ENCODE data around the gene PALB2.
"Not testable (repeated sequence)": the region's sequence is repeated elsewhere in the genome, so short reads cannot be mapped to it uniquely, and the experiment has no call there.

Gene PALB2

DNA sequence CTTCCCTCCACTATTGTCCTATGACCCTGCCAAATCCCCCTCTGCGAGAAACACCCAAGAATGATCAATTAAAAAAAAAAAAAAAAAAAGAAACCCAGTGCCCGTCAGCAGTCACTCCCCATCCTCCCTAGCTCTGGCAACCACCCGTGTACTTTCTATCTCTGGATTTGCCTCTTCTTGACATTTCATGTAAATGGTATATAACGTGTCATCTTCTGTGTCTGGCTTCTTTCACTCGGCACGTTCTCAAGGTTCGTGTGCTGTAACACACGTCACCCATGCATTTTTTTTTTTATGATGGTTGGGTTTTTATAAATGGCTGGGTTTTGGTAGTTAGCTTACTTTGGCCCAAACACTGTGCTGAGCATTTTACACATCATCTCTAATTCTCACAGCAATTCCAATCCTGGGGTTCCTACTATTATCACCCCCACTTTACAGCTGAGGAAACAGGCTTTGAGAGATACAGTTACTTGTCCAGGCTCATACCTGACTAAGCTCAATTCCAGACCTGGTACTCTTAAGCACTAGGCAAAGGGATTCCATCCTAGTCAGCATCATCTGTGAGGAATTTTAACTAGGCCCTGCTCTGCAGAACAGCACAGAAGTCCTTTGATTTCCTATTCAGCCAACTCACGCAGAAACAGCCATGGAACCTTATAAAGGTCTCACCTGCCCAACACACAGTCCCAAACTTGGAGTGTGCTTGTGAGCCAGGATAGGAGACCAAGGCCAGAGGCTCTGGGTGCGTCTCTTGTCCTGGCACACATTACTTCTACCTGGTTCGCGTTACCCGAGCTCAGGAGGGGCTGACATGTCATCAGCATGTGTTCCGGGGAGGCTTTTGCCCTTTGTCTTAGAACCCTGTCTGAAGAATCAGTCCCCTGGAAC, 56.7 kb downstream of the PALB2 start:
- no peak for DNase-seq (ENCODE audit: low read depth in 2 of 2, low spot score in 1 of 2)

DNA sequence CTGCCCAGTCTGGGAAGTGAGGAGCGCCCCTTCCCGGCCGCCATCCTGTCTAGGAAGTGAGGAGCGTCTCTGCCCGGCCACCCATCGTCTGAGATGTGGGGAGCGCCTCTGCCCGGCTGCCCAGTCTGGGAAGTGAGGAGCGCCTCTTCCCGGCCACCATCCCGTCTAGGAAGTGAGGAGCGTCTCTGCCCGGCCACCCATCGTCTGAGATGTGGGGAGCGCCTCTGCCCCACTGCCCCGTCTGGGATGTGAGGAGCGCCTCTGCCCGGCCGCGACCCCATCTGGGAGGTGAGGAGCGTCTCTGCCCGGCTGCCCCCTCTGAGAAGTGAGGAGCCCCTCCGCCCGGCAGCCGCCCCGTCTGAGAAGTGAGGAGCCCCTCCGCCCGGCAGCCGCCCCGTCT, 57.8 kb downstream of the PALB2 start:
- DNase-seq (ENCODE audit: low read depth in 2 of 2, low spot score in 1 of 2) = not testable (repeated sequence)

- no peak for DNase-seq (ENCODE audit: low read depth in 2 of 2, low spot score in 1 of 2)
Observed at GRCh38 chr16:23581764-23582163, 59.3 kb downstream of the PALB2 start.

GRCh38 chr16:23580391-23580790, 60.7 kb downstream of the PALB2 start:
- DNase-seq (ENCODE audit: low read depth in 2 of 2, low spot score in 1 of 2) = no peak

- no peak for DNase-seq (ENCODE audit: low read depth in 2 of 2, low spot score in 1 of 2)
Observed at GRCh38 chr16:23579371-23579770, 61.7 kb downstream of the PALB2 start.

DNA sequence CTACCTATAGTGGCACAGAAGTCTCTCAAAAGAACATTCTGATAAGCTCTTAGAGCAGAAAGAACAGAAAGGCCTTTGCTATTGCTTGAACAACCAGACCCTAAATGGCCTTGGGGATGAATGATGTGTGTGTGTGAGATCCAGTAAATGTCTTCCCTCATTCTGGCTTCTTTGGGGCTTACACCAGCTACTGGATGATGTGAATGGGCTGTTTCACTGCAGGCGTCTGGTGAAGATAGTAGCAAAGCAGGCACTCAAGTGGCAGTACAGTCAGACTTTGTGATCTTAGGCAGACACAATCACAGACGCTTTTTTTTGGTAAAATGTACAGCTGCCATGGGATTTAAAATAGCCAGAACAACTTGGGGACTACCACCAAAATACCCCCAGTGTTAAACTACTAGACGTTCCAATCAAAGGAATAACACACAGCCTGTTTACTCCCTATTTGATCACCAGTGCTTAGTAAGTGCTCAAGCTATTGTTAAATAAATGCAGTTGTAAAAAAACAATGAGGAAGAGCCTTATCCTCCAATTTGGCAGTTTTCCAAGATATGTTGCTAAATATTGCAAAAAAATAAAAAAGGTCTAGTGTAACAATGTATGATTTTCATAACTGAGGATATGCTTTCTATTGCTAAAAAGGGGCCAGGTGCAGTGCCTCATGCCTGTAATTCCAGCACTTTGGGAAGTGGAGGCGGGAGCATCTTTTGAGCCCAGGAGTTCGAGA, 62.8 kb downstream of the PALB2 start:
- no peak for DNase-seq (ENCODE audit: low read depth in 2 of 2, low spot score in 1 of 2)

- no peak for DNase-seq (ENCODE audit: low read depth in 2 of 2, low spot score in 1 of 2)
Observed at GRCh38 chr16:23577493-23577892, 63.6 kb downstream of the PALB2 start.

DNA sequence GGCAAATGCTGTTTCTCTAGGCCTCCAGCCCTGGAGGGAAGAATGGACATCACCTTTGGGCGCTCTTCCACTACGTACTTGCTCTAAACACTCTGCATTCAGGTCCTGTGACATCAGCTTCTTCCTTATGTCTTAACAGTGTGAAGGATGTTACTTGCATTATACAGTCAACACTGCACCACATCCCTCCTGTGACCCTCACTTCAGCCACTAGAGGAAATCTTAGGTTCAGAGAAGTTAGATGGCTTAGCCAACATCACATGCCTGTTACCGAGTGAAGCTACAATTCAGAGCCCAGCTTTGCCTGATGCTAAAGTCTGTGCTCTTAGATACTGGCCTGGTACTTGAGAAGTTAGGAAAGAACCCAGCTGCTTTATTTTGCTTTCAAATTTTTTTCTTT, 65.3 kb downstream of the PALB2 start:
- no peak for DNase-seq (ENCODE audit: low read depth in 2 of 2, low spot score in 1 of 2)

- no peak for DNase-seq (ENCODE audit: low read depth in 2 of 2, low spot score in 1 of 2)
Observed at GRCh38 chr16:23573817-23574216, 67.3 kb downstream of the PALB2 start.

DNA sequence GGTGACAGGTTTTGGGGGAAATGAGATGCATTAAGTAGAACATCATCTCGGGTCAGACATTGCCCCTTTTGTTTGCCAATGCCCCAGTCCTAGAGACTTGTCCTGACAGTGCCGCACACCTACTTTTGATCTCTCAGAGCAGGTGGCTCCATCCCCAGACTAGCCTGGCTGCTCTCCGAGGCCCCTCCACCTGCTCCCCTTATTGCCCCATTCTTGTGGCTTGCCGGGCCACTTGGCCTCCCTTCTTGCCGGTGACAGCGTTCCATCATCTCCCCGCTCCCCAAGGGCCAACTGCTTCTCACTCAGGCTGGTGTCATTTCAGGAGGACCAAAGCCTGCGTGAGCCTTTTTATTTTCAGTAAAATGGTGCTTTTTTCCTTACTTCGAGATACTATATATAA, 68.7 kb downstream of the PALB2 start:
- DNase-seq (ENCODE audit: low read depth in 2 of 2, low spot score in 1 of 2) = no peak

DNA sequence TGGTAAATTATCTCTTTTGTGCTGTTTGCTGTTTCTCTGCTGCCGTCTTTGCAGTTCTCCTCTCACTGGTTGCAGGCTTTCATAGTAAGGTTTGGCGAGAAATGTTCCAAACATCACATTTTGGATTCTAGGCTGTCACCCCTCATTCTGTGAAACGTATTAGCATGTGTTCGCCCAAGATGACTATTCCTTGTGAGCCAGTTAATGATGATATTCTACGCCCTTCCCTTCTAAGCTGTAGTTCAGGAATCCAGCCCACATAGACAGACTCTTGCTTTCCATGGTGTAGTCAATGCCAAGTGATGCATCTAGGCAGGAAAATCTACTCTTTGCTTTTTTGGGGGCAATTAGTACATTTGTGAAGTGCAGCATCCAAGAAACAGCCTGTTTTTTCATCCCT, 69.2 kb downstream of the PALB2 start:
- DNase-seq (ENCODE audit: low read depth in 2 of 2, low spot score in 1 of 2) = no peak

- DNase-seq (ENCODE audit: low read depth in 2 of 2, low spot score in 1 of 2) = no peak
Observed at GRCh38 chr16:23570992-23571632, 70.0 kb downstream of the PALB2 start.

GRCh38 chr16:23567602-23568001, 73.5 kb downstream of the PALB2 start:
- no peak for DNase-seq (ENCODE audit: low read depth in 2 of 2, low spot score in 1 of 2)

DNA sequence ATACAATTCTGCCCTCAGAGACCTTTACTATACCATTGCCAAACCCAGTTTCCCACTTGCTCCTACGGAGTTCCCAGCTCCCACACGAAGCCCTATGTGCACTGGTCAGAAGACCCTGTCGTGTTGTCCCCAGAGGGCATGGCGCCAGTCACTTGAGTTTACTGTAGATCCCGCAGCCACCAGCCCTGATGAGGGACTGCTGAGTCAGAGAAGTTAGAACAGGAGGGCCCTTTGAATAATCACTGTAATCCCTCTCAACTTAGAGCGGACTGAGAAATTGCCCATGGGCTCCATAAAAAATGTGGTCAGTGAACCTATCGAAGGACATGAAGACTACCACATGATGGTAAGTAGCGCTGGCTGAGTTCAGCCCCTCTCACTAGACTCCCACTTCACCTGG, 74.4 kb downstream of the PALB2 start:
- DNase-seq (ENCODE audit: low read depth in 2 of 2, low spot score in 1 of 2) = no peak

DNA sequence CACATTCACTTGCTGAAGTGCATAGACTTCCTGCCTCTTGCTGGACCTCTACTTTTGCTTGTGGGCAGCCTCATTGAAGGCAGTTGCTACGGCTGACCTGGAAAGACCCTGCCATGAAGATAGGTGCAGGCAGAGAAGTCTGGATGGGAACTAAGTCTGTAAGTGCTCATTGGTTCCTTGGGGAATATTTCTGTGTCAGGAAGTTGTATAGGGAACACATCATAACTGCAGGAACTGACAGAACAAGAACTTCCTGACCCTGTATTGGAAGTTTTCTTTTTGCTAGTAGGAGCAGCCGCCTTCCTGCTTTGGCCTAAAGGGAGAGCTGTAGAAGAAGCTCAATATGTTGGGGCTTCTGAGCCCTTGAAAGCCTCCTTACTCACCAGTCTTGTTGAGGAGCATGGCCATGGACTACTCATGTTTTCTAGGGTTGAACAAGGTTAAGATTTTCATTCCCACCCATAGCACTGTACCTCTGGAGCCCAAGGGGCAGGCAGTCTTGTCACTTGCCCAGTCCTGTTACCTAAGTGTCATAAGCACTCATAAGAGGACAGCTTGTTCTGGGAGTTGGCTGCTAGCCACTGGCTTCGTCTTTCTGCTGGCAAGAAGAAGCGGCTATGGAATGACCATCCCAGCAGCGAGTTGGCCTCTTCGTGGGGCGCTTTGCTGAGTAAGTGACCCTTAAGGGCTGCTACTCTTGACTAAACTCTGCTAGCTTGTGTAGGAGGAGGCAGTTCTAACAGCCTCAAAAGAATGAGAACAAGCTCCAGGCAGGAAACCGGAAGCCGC, 76.3 kb downstream of the PALB2 start:
- no peak for DNase-seq (ENCODE audit: low read depth in 2 of 2, low spot score in 1 of 2)

DNA sequence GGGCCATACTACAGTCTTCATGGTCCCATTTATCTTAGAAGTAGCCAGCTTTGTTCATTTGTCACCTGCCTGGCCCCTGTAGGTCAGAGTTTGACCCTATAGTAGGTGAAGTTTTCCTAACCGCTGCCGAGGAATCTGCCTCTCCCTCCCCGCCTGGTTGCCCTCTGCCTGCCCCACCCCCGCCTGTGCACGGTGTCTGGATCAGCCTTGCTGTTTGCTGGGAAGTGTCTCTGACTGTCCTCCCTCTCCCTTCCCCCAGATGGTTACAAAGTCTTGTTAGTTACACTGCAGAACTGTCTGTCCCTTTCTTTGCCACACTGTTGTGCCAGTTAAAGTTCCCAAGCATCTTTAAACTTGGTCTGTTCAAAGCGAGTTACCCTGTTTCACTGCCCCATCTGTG, 77.9 kb downstream of the PALB2 start:
- no peak for DNase-seq (ENCODE audit: low read depth in 2 of 2, low spot score in 1 of 2)

DNA sequence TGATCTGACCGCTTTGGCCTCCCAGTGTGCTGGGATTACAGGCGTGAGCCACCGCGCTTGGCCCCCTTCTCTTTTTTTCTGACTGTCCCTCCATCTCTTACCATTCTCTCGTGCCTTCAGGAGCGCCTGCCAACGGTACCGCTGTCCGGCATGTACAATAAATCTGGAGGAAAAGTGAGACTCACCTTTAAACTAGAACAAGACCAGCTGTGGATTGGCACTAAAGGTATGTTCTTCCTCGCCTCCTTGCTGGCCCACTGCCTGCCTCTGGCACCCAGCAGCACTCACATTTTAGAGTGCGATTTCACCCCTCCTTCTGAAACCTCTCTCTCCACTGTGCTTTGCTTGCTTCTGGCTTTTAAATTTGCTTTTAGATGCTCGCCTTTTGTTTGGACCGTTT, 78.6 kb downstream of the PALB2 start:
- no peak for DNase-seq (ENCODE audit: low read depth in 2 of 2, low spot score in 1 of 2)

DNA sequence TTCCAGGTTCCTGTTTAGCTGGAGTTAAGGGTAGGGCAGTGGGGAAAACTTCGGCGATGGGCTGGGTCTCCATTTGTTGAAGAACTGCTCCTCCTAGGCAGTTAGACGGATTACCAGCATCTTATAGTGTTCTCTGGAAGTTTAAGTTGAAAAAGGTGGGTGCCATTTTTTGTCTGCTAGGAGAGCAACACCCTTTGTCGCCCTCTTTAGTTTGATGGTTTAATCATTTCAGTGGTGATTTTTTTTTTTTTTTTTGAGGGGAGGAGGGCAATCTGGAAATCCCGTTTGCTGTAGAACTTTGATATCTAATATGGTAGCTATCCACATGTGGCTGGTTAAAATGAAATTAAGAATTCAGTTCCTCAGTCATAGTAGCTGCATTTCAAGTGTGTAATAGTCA, 79.5 kb downstream of the PALB2 start:
- no peak for DNase-seq (ENCODE audit: low read depth in 2 of 2, low spot score in 1 of 2)

DNA sequence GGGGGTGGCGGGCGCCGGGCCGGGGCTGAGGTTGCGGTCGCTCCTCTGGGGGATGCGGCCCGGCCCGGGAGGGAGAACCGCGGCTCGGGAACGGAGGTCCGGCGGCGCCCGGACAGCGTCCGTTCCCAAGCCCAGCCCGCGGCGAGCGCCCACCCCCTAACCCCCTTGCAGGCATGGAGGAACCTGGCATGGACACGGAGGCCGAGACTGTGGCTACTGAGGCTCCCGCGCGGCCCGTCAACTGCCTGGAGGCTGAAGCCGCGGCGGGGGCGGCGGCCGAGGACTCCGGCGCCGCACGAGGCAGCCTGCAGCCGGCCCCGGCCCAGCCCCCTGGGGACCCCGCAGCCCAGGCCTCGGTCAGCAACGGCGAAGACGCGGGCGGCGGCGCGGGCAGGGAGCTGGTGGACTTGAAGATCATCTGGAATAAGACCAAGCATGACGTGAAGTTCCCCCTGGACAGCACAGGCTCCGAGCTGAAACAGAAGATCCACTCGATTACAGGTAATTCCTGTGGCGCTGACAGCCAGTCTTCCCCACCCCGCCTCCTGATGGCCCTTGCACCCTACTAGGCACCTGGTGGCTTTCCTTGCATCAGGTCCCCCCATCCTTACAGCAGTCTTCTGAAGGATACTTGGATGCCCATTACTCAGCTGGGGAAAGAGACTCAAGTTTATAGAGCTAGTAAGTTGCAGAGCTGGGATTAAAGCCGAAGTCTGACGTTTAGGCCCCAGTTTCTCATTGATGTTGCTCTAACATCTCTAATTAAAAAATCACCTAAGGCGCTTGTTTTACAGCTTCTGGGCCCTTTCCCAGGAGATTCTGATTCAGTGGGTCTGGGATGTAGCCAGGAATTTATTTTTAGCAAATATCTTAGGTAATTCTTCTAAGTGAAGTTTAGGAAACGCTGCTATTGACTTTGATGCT, 83.1 kb downstream of the PALB2 start:
- DNase-seq (ENCODE audit: low read depth in 2 of 2, low spot score in 1 of 2) = no peak
